ENCODE results near the gene MBNL1. TPM values are rescaled to one million over a fixed set of nuclear protein-coding genes. Genes with fewer than 3 reads are reported as not detected.

Gene MBNL1
- total RNA-seq, 2 donors from 2014 or later = 1.3 to 4.9 TPM

GRCh38 chr3:152380043-152380442, 111.3 kb downstream of the MBNL1 start:
- Histone ChIP-seq H3K4me1 (ENCODE audit: control insufficient read depth, insufficient read depth, low read length) (peaks cover 2% of the 10 kb centered on the region), H3K4me3 (ENCODE audit: low read length) (no peak overlapping the region), H3K27me3 (ENCODE audit: control insufficient read depth, insufficient read depth, low read length, poor library complexity, severe bottlenecking) (no peaks in the 10 kb centered on the region), H3K27ac (ENCODE audit: low read depth, low read length) (no peak overlapping the region), H3K9ac (ENCODE audit: extremely low read depth, low read length, poor library complexity, severe bottlenecking) (no peak overlapping the region), H3K9me3 (ENCODE audit: control insufficient read depth, low read length) (no peaks in the 10 kb centered on the region), H3K36me3 (ENCODE audit: control insufficient read depth, insufficient read depth, low read length) (no peaks in the 10 kb centered on the region)
- no peaks in the 10 kb centered on the region for H3K36me3 Mint-ChIP-seq (ENCODE audit: low read depth)
- no peak overlapping the region for H3K4me3 Mint-ChIP-seq
- H3K27me3 Mint-ChIP-seq (ENCODE audit: insufficient read depth) = no peaks in the 10 kb centered on the region
- WGBS, 2 experiments (ENCODE audit: insufficient coverage in 1 of 2, insufficient read length in 1 of 2) = 84% methylated on average over 3 of the region's 3 CpGs; no CpG with 5 or more reads in 1 of the 2 experiments
- no peak for TF ChIP-seq CTCF (conservative IDR thresholded peaks at IDR 0.05)
- no peak overlapping the region for H3K27ac Mint-ChIP-seq
- H3K4me1 Mint-ChIP-seq = peaks cover 3% of the 10 kb centered on the region
- no peaks in the 10 kb centered on the region for H3K9me3 Mint-ChIP-seq
- DNase-seq = no peak

DNA sequence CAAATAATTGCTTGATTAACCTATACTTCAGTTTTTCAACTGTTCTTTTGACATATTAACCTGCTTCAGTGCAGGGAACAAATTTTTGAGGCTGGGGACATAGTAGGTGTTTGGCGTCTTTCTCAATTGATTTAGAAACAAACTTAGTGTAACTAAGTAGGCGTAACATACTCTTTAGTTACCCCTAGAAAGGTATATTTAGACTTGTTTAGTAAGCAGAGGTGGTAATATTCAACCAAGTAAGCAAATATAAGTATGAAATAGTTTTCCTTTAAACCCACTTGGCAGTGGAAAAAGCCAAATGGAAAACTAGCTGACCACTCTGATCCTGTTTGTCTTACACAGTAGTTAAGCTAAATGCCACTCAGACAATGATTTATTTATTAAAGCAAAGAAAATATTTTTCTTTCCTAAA, 113.2 kb downstream of the MBNL1 start:
- H3K4me1 ChIP-seq (ENCODE audit: control insufficient read depth, insufficient read depth, low read length) = peaks cover 2% of the 10 kb centered on the region
- Mint-ChIP-seq H3K36me3 (ENCODE audit: low read depth) (no peaks in the 10 kb centered on the region), H3K4me3 (no peak overlapping the region), H3K27me3 (ENCODE audit: insufficient read depth) (no peaks in the 10 kb centered on the region), H3K27ac (no peak overlapping the region), H3K4me1 (peaks cover 3% of the 10 kb centered on the region), H3K9me3 (no peaks in the 10 kb centered on the region)
- no peak overlapping the region for H3K4me3 ChIP-seq (ENCODE audit: low read length)
- no peak overlapping the region for H3K27ac ChIP-seq (ENCODE audit: low read depth, low read length)
- no peak for DNase-seq
- 90% methylated on average over 2 of the region's 2 CpGs; no CpG with 5 or more reads in 1 of the 2 experiments for WGBS, 2 experiments (ENCODE audit: insufficient coverage in 1 of 2, insufficient read length in 1 of 2)
- H3K9me3 ChIP-seq (ENCODE audit: control insufficient read depth, low read length) = no peaks in the 10 kb centered on the region
- no peaks in the 10 kb centered on the region for H3K27me3 ChIP-seq (ENCODE audit: control insufficient read depth, insufficient read depth, low read length, poor library complexity, severe bottlenecking)
- H3K9ac ChIP-seq (ENCODE audit: extremely low read depth, low read length, poor library complexity, severe bottlenecking) = no peak overlapping the region
- H3K36me3 ChIP-seq (ENCODE audit: control insufficient read depth, insufficient read depth, low read length) = no peaks in the 10 kb centered on the region
- TF ChIP-seq CTCF (conservative IDR thresholded peaks at IDR 0.05) = no peak

- no peak overlapping the region for H3K27ac Mint-ChIP-seq
- Histone ChIP-seq H3K36me3 (ENCODE audit: control insufficient read depth, insufficient read depth, low read length) (no peaks in the 10 kb centered on the region), H3K27ac (ENCODE audit: low read depth, low read length) (no peak overlapping the region), H3K4me3 (ENCODE audit: low read length) (no peak overlapping the region), H3K9ac (ENCODE audit: extremely low read depth, low read length, poor library complexity, severe bottlenecking) (no peak overlapping the region), H3K9me3 (ENCODE audit: control insufficient read depth, low read length) (no peaks in the 10 kb centered on the region), H3K4me1 (ENCODE audit: control insufficient read depth, insufficient read depth, low read length) (peaks cover 2% of the 10 kb centered on the region), H3K27me3 (ENCODE audit: control insufficient read depth, insufficient read depth, low read length, poor library complexity, severe bottlenecking) (no peaks in the 10 kb centered on the region)
- DNase-seq = no peak
- no peaks in the 10 kb centered on the region for H3K27me3 Mint-ChIP-seq (ENCODE audit: insufficient read depth)
- H3K36me3 Mint-ChIP-seq (ENCODE audit: low read depth) = no peaks in the 10 kb centered on the region
- H3K9me3 Mint-ChIP-seq = no peaks in the 10 kb centered on the region
- peaks cover 3% of the 10 kb centered on the region for H3K4me1 Mint-ChIP-seq
- 87 to 91% methylated on average over 4 to 9 of the region's 9 CpGs for WGBS, 2 experiments (ENCODE audit: insufficient coverage in 1 of 2, insufficient read length in 1 of 2)
- no peak for TF ChIP-seq CTCF (conservative IDR thresholded peaks at IDR 0.05)
- no peak overlapping the region for H3K4me3 Mint-ChIP-seq
Measured at GRCh38 chr3:152382312-152383135, 113.8 kb downstream of the MBNL1 start.
